Mesenchymal stem cell (in vitro differentiated cells and primary cell): ENCODE measurements around the gene SPSB1.
A peak's percentile ranks its signal among the peaks of the same experiment; 100 is the strongest.

ENCODE experiments used
- DNase-seq: peaks from one replicate; pipeline ENCODE4 v3.0.0-alpha.2; 2013
- H2AFZ ChIP-seq: one replicate; pipeline ENCODE4 v1.6.1; 2013; ENCODE audit warnings: low read depth, mild to moderate bottlenecking, control low read depth, inconsistent platforms, low read length, moderate library complexity
- H2AK5ac ChIP-seq: 2 replicates; pipeline ENCODE4 v1.6.1; 2013; ENCODE audit warnings: low read length, moderate library complexity, mild to moderate bottlenecking, inconsistent platforms; ENCODE audit not compliant: severe bottlenecking
- H2BK120ac ChIP-seq: one replicate; pipeline ENCODE4 v1.6.1; 2013; ENCODE audit warnings: low read depth, mild to moderate bottlenecking, inconsistent platforms, low read length, moderate library complexity
- H2BK12ac ChIP-seq, 2 experiments: one replicate each; pipeline ENCODE4 v1.6.1; 2013; ENCODE audit warnings: inconsistent platforms in 2 of 2, low read length in 2 of 2, mild to moderate bottlenecking in 2 of 2, moderate library complexity in 2 of 2, control low read depth in 1 of 2
- H2BK15ac ChIP-seq: one replicate; pipeline ENCODE4 v1.6.1; 2013; ENCODE audit warnings: mild to moderate bottlenecking, low read depth, inconsistent platforms; ENCODE audit not compliant: poor library complexity, severe bottlenecking
- H2BK5ac ChIP-seq: 2 replicates; pipeline ENCODE4 v1.6.1; 2013; ENCODE audit warnings: low read depth, mild to moderate bottlenecking, low read length, control low read depth, inconsistent platforms; ENCODE audit not compliant: poor library complexity, severe bottlenecking
- H3K14ac ChIP-seq, 2 experiments: one replicate each; pipeline ENCODE4 v1.6.1; 2013; ENCODE audit warnings: inconsistent platforms in 2 of 2, low read length in 2 of 2, control low read depth in 1 of 2, mild to moderate bottlenecking in 1 of 2, moderate library complexity in 1 of 2
- H3K18ac ChIP-seq, 2 experiments: one replicate each; pipeline ENCODE4 v1.6.1; 2013; ENCODE audit warnings: inconsistent platforms in 2 of 2, low read length in 2 of 2, control low read depth in 1 of 2, low read depth in 1 of 2, mild to moderate bottlenecking in 1 of 2
- H3K23ac ChIP-seq, 2 experiments: one replicate each; pipeline ENCODE4 v1.6.1; 2013; ENCODE audit warnings: inconsistent platforms in 2 of 2, low read length in 2 of 2, mild to moderate bottlenecking in 2 of 2, moderate library complexity in 2 of 2, control low read depth in 1 of 2
- H3K27ac ChIP-seq: 2 replicates; pipeline ENCODE4 v1.5.1; 2013; ENCODE audit warnings: mild to moderate bottlenecking, moderate library complexity, low read length, control low read depth, inconsistent platforms; ENCODE audit not compliant: poor library complexity, severe bottlenecking
- H3K27me3 ChIP-seq, 2 experiments: 2 replicates each; pipeline versions ENCODE4 v1.6.1 to v1.7.0; 2013; ENCODE audit warnings: low read length in 2 of 2, mild to moderate bottlenecking in 2 of 2, moderate library complexity in 2 of 2, control low read depth in 1 of 2, inconsistent platforms in 1 of 2; ENCODE audit not compliant: control insufficient read depth in 1 of 2, insufficient read depth in 1 of 2
- H3K36me3 ChIP-seq, 2 experiments: 2 replicates each; pipeline versions ENCODE4 v1.6.1 to v1.7.0; 2013; ENCODE audit warnings: low read length in 2 of 2, control low read depth in 1 of 2, inconsistent platforms in 1 of 2, low read depth in 1 of 2, mild to moderate bottlenecking in 1 of 2; ENCODE audit not compliant: insufficient read depth in 2 of 2, control insufficient read depth in 1 of 2
- H3K4ac ChIP-seq, 2 experiments: one replicate each; pipeline ENCODE4 v1.6.1; 2013; ENCODE audit warnings: inconsistent platforms in 2 of 2, low read length in 2 of 2, mild to moderate bottlenecking in 2 of 2, moderate library complexity in 2 of 2, control low read depth in 1 of 2, low read depth in 1 of 2
- H3K4me1 ChIP-seq: 2 replicates; pipeline ENCODE4 v1.6.1; 2013; ENCODE audit warnings: low read depth, low read length, control low read depth; ENCODE audit not compliant: control insufficient read depth, insufficient read depth
- H3K4me2 ChIP-seq: 2 replicates; pipeline ENCODE4 v1.6.1; 2013; ENCODE audit warnings: low read length, mild to moderate bottlenecking, inconsistent platforms; ENCODE audit not compliant: poor library complexity, severe bottlenecking
- H3K4me3 ChIP-seq, 2 experiments: 2 replicates each; pipeline versions ENCODE4 v1.5.1 to v1.7.0; 2013; ENCODE audit warnings: low read length in 2 of 2, mild to moderate bottlenecking in 2 of 2, control low read depth in 1 of 2, low read depth in 1 of 2; ENCODE audit not compliant: insufficient read depth in 1 of 2
- H3K79me1 ChIP-seq: replicated peaks from 2 replicates; pipeline ENCODE4 v1.6.1; 2013; ENCODE audit warnings: mild to moderate bottlenecking, control low read depth, low read length, inconsistent platforms; ENCODE audit not compliant: poor library complexity, severe bottlenecking
- H3K9ac ChIP-seq: 2 replicates; pipeline ENCODE4 v1.7.0; 2013; ENCODE audit warnings: mild to moderate bottlenecking, low read length, moderate library complexity
- H3K9me3 ChIP-seq: 2 replicates; pipeline ENCODE4 v1.7.0; 2013; ENCODE audit warnings: mild to moderate bottlenecking, low read length; ENCODE audit not compliant: control insufficient read depth
- H4K8ac ChIP-seq: one replicate; pipeline ENCODE4 v1.6.1; 2013; ENCODE audit warnings: inconsistent platforms, mild to moderate bottlenecking, low read length, moderate library complexity
- H4K91ac ChIP-seq: one replicate; pipeline ENCODE4 v1.6.1; 2013; ENCODE audit warnings: mild to moderate bottlenecking, low read length, inconsistent platforms
- WGBS: methylation state at CpG from one replicate; pipeline ENCODE4 v1.1.7; 2013; ENCODE audit warnings: mixed read lengths; 5-methylcytosine and 5-hydroxymethylcytosine counted together

SPSB1 gene

GRCh38 chr1:9265037-9265436 lies 27.7 kb upstream of the SPSB1 start:
- H2BK15ac ChIP-seq, result no peak overlapping the region
- H3K23ac ChIP-seq, result no peak overlapping the region
- H3K36me3 ChIP-seq, result peaks cover 49 to 61% of the 10 kb centered on the region in 2 experiments
- DNase-seq, result no peak
- H3K18ac ChIP-seq, result no peak overlapping the region
- peaks cover 9% of the 10 kb centered on the region for H3K4me1 ChIP-seq
- no peak overlapping the region for H4K8ac ChIP-seq
- no peaks in the 10 kb centered on the region for H3K9me3 ChIP-seq
- H3K4me3 ChIP-seq, result no peak overlapping the region
- H3K14ac ChIP-seq, result no peak overlapping the region
- no peak overlapping the region for H3K4me2 ChIP-seq
- no peak overlapping the region for H2BK5ac ChIP-seq
- WGBS, result 99% methylated on average over 9 of the region's 10 CpGs
- H2BK120ac ChIP-seq, result no peak overlapping the region
- H2BK12ac ChIP-seq, result no peak overlapping the region
- H3K9ac ChIP-seq, result no peak overlapping the region
- H3K27me3 ChIP-seq, result no peaks in the 10 kb centered on the region
- H4K91ac ChIP-seq, result no peak overlapping the region
- H2AK5ac ChIP-seq, result no peak overlapping the region
- H3K79me1 ChIP-seq, result peaks cover 13% of the 10 kb centered on the region
- H3K4ac ChIP-seq, result no peak overlapping the region
- H2AFZ ChIP-seq, result no peak overlapping the region
- no peak overlapping the region for H3K27ac ChIP-seq

GRCh38 chr1:9265968-9266367 lies 26.7 kb upstream of the SPSB1 start:
- Histone ChIP-seq H3K9ac (peak overlapping the region; percentile 62), H3K18ac (peak overlapping the region in 1 of 2 experiments; percentile 25), H3K4me2 (no peak overlapping the region), H3K36me3 (peaks cover 49 to 63% of the 10 kb centered on the region in 2 experiments), H2BK12ac (peak overlapping the region in 1 of 2 experiments; percentile 2), H2BK120ac (no peak overlapping the region), H3K4me1 (peaks cover 16% of the 10 kb centered on the region), H3K27ac (no peak overlapping the region), H4K8ac (no peak overlapping the region), H3K4ac (no peak overlapping the region), H3K23ac (no peak overlapping the region), H3K79me1 (peaks cover 11% of the 10 kb centered on the region), H3K14ac (no peak overlapping the region), H3K4me3 (no peak overlapping the region), H3K9me3 (no peaks in the 10 kb centered on the region), H2AK5ac (no peak overlapping the region), H3K27me3 (no peaks in the 10 kb centered on the region), H2BK5ac (no peak overlapping the region), H2BK15ac (peak overlapping the region; percentile 66), H4K91ac (no peak overlapping the region), H2AFZ (no peak overlapping the region)
- 35% methylated on average over 10 of the region's 12 CpGs for WGBS
- no peak for DNase-seq

- Histone ChIP-seq H3K23ac (no peak overlapping the region), H4K8ac (no peak overlapping the region)
- WGBS, result 54% methylated on average over 4 of the region's 7 CpGs
Observed at GRCh38 chr1:9267352-9267686, 25.4 kb upstream of the SPSB1 start.

GRCh38 chr1:9267827-9268581 lies 24.7 kb upstream of the SPSB1 start:
- Histone ChIP-seq H3K9ac (peak overlapping the region; percentile 7), H3K36me3 (peaks cover 36 to 58% of the 10 kb centered on the region in 2 experiments), H3K4ac (peak overlapping the region in 1 of 2 experiments; percentile 20), H2AK5ac (no peak overlapping the region), H2BK120ac (no peak overlapping the region), H3K79me1 (peaks cover 7% of the 10 kb centered on the region), H3K4me1 (peaks cover 23% of the 10 kb centered on the region), H4K8ac (no peak overlapping the region), H2BK5ac (no peak overlapping the region), H2AFZ (no peak overlapping the region), H3K18ac (no peak overlapping the region), H2BK15ac (no peak overlapping the region), H3K4me2 (no peak overlapping the region), H3K4me3 (no peak overlapping the region), H3K14ac (no peak overlapping the region), H2BK12ac (no peak overlapping the region), H3K23ac (no peak overlapping the region), H4K91ac (no peak overlapping the region), H3K27me3 (no peaks in the 10 kb centered on the region), H3K9me3 (no peaks in the 10 kb centered on the region), H3K27ac (no peak overlapping the region)
- DNase-seq, result no peak
- 97% methylated on average over 5 of the region's 7 CpGs for WGBS

More at GRCh38 chr1:9267352-9267686, 25.4 kb upstream of the SPSB1 start:
- Histone ChIP-seq H3K36me3 (peaks cover 43 to 65% of the 10 kb centered on the region in 2 experiments), H2BK120ac (no peak overlapping the region), H3K4me3 (no peak overlapping the region), H2BK5ac (no peak overlapping the region), H3K4ac (no peak overlapping the region), H3K27me3 (no peaks in the 10 kb centered on the region), H4K91ac (peak overlapping the region; percentile 6), H3K18ac (peak overlapping the region in 1 of 2 experiments; percentile 46), H2AK5ac (no peak overlapping the region), H3K79me1 (peaks cover 7% of the 10 kb centered on the region), H2BK15ac (no peak overlapping the region), H2BK12ac (no peak overlapping the region), H3K9me3 (no peaks in the 10 kb centered on the region), H2AFZ (no peak overlapping the region), H3K9ac (peak overlapping the region; percentile 7), H3K14ac (no peak overlapping the region), H3K4me1 (peaks cover 23% of the 10 kb centered on the region), H3K4me2 (no peak overlapping the region), H3K27ac (no peak overlapping the region)
- DNase-seq, result no peak
